ENCODE data around the gene WDR31.
A peak's percentile ranks its signal among the peaks of the same experiment; 100 is the strongest.

WDR31 gene

DNA sequence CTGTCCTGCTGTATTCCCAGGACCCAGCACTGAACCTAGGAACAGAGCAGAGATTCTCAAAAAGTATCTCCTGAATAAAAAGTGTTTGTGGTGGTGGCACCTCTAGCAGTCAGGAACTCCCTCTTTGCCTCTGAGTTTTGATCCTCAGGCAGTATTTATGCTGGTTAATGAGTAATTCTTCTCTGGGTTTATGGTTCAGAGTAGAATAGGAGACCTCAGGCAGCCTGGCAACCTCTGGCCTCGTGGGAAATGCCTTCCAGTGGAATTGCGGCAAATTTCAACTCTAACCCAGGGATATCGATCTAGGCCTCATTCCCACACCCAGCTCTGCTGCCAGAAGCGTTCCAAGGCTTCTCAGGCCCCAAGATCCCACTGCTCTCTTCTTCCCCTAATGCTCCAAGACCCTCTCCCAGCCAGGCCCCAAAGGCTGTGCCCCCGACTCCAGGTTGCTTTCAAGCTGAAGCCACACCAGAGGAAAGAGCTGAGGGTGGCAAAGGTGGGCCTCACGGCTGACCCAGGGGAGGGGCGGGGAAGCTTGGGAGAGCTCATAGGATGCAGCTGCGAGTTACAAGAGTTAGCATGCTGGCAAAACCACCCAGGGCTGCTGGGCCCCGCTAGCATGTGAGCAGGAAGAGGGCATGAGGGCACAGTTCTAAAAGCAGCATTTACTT lies 47.6 kb upstream of the WDR31 start:
- POLR2A ChIA-PET, result interaction anchor here (0.6 to 1.0 kb wide), 2 partner anchors 11 kb away, joined by 3 to 4 read pairs; partner anchors contain the start of gene HDHD3
- Histone ChIP-seq H3K4me3 (ENCODE audit: low read depth, low read length) (no peak overlapping the region), H3K9me3 (ENCODE audit: control insufficient read depth, insufficient read depth, low read depth, low read length) (no peaks in the 10 kb centered on the region), H3K4me1 (ENCODE audit: control insufficient read depth, insufficient read depth, low read length) (no peaks in the 10 kb centered on the region), H3K27ac (ENCODE audit: extremely low read depth, low read depth, low read length) (no peak overlapping the region), H3K36me3 (ENCODE audit: control insufficient read depth in 2 of 2, insufficient read depth in 1 of 2, low read length in 2 of 2) (peaks cover 0 to 63% of the 10 kb centered on the region in 2 experiments; a peak in 1 of 3 replicates)
- CTCF ChIA-PET, result interaction anchor here (0.7 to 2.1 kb wide), 2 partner anchors 13 to 267 kb away, joined by 3 to 13 read pairs; partner anchors contain the start of gene ALAD
- TF ChIP-seq ZNF544 (tag by site-specific recombination; IDR thresholded peaks at IDR 0.05) (no peak), HOXD13 (CRISPR knock-in tag; IDR thresholded peaks at IDR 0.05; ENCODE audit: borderline replicate concordance) (no peak), GLI2 (tag by site-specific recombination; IDR thresholded peaks at IDR 0.05; ENCODE audit: borderline replicate concordance, low read depth) (no peak), ZNF2 (tag by site-specific recombination; IDR thresholded peaks at IDR 0.05) (no peak), ZNF140 (tag by site-specific recombination; IDR thresholded peaks at IDR 0.05) (no peak), SCRT1 (tag by site-specific recombination; IDR thresholded peaks at IDR 0.05; ENCODE audit: borderline replicate concordance) (no peak)
- TF ChIP-seq, protein P1, sequence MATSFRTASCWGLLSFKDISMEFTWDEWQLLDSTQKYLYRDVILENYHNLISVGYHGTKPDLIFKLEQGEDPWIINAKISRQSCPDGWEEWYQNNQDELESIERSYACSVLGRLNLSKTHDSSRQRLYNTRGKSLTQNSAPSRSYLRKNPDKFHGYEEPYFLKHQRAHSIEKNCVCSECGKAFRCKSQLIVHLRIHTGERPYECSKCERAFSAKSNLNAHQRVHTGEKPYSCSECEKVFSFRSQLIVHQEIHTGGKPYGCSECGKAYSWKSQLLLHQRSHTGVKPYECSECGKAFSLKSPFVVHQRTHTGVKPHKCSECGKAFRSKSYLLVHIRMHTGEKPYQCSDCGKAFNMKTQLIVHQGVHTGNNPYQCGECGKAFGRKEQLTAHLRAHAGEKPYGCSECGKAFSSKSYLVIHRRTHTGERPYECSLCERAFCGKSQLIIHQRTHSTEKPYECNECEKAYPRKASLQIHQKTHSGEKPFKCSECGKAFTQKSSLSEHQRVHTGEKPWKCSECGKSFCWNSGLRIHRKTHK (tag by site-specific recombination; IDR thresholded peaks at IDR 0.05), result no peak
- TF ChIP-seq, protein P2, sequence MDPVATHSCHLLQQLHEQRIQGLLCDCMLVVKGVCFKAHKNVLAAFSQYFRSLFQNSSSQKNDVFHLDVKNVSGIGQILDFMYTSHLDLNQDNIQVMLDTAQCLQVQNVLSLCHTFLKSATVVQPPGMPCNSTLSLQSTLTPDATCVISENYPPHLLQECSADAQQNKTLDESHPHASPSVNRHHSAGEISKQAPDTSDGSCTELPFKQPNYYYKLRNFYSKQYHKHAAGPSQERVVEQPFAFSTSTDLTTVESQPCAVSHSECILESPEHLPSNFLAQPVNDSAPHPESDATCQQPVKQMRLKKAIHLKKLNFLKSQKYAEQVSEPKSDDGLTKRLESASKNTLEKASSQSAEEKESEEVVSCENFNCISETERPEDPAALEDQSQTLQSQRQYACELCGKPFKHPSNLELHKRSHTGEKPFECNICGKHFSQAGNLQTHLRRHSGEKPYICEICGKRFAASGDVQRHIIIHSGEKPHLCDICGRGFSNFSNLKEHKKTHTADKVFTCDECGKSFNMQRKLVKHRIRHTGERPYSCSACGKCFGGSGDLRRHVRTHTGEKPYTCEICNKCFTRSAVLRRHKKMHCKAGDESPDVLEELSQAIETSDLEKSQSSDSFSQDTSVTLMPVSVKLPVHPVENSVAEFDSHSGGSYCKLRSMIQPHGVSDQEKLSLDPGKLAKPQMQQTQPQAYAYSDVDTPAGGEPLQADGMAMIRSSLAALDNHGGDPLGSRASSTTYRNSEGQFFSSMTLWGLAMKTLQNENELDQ (tag by site-specific recombination; IDR thresholded peaks at IDR 0.05; ENCODE audit: low read depth), result no peak

DNA sequence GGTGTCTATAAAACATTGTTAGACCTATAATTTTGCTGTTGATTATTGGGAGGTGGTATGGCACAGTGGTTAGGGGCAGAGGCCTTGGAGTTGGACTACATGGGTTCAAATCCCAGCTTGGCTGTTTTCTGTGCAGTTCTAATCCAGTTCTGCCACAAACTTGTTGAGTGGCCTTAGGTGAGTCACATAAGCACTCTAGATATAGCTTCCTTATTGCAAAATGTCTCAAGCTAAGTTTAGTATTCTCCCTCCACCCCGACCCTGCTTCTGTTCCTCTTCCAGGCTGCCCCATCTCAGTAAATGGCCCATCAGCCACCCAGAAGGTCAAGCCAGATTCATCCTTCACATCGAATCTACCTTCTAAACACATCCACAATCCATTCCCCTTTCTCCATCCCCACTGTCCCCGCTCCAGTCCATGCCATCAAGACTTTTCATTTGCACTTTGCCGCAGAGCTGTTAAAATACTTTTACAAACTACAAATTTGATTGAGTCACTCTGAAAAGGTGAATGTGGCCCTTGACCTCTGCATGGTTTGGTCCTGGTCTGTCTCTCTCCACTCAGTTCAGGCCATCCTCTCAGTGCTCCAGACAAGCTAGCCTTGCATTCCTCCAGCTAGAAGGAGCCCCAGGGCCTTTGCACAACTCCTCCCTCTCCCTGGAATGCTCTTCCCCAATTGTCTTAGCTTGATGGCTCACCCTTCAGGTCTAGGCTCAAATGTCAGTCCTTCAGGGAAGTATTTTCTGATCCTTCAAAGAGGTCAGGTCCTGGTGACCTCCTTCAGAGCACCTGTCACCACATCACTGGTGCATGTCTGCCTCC lies 46.7 kb upstream of the WDR31 start:
- no peaks in the 10 kb centered on the region for H3K4me1 ChIP-seq (ENCODE audit: control insufficient read depth, insufficient read depth, low read length)
- H3K9me3 ChIP-seq (ENCODE audit: control insufficient read depth, insufficient read depth, low read depth, low read length), result no peaks in the 10 kb centered on the region
- CTCF ChIA-PET, result interaction anchor here (0.7 to 2.1 kb wide), 2 partner anchors 14 to 268 kb away, joined by 3 to 13 read pairs; partner anchors contain the start of gene ALAD
- TF ChIP-seq, protein P3, sequence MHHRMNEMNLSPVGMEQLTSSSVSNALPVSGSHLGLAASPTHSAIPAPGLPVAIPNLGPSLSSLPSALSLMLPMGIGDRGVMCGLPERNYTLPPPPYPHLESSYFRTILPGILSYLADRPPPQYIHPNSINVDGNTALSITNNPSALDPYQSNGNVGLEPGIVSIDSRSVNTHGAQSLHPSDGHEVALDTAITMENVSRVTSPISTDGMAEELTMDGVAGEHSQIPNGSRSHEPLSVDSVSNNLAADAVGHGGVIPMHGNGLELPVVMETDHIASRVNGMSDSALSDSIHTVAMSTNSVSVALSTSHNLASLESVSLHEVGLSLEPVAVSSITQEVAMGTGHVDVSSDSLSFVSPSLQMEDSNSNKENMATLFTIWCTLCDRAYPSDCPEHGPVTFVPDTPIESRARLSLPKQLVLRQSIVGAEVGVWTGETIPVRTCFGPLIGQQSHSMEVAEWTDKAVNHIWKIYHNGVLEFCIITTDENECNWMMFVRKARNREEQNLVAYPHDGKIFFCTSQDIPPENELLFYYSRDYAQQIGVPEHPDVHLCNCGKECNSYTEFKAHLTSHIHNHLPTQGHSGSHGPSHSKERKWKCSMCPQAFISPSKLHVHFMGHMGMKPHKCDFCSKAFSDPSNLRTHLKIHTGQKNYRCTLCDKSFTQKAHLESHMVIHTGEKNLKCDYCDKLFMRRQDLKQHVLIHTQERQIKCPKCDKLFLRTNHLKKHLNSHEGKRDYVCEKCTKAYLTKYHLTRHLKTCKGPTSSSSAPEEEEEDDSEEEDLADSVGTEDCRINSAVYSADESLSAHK (tag by site-specific recombination; IDR thresholded peaks at IDR 0.05), result no peak
- TF ChIP-seq, protein P4, sequence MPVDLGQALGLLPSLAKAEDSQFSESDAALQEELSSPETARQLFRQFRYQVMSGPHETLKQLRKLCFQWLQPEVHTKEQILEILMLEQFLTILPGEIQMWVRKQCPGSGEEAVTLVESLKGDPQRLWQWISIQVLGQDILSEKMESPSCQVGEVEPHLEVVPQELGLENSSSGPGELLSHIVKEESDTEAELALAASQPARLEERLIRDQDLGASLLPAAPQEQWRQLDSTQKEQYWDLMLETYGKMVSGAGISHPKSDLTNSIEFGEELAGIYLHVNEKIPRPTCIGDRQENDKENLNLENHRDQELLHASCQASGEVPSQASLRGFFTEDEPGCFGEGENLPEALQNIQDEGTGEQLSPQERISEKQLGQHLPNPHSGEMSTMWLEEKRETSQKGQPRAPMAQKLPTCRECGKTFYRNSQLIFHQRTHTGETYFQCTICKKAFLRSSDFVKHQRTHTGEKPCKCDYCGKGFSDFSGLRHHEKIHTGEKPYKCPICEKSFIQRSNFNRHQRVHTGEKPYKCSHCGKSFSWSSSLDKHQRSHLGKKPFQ (tag by site-specific recombination; IDR thresholded peaks at IDR 0.05), result no peak
- TF ChIP-seq, protein P5, sequence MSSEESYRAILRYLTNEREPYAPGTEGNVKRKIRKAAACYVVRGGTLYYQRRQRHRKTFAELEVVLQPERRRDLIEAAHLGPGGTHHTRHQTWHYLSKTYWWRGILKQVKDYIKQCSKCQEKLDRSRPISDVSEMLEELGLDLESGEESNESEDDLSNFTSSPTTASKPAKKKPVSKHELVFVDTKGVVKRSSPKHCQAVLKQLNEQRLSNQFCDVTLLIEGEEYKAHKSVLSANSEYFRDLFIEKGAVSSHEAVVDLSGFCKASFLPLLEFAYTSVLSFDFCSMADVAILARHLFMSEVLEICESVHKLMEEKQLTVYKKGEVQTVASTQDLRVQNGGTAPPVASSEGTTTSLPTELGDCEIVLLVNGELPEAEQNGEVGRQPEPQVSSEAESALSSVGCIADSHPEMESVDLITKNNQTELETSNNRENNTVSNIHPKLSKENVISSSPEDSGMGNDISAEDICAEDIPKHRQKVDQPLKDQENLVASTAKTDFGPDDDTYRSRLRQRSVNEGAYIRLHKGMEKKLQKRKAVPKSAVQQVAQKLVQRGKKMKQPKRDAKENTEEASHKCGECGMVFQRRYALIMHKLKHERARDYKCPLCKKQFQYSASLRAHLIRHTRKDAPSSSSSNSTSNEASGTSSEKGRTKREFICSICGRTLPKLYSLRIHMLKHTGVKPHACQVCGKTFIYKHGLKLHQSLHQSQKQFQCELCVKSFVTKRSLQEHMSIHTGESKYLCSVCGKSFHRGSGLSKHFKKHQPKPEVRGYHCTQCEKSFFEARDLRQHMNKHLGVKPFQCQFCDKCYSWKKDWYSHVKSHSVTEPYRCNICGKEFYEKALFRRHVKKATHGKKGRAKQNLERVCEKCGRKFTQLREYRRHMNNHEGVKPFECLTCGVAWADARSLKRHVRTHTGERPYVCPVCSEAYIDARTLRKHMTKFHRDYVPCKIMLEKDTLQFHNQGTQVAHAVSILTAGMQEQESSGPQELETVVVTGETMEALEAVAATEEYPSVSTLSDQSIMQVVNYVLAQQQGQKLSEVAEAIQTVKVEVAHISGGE (tag by site-specific recombination; conservative IDR thresholded peaks at IDR 0.05; ENCODE audit: low read depth), result no peak
- TF ChIP-seq ZNF623 (tag by site-specific recombination; IDR thresholded peaks at IDR 0.05) (peak; percentile 91), ZNF221 (tag by site-specific recombination; IDR thresholded peaks at IDR 0.05; ENCODE audit: borderline replicate concordance) (no peak)
- POLR2A ChIA-PET, result interaction anchor here (1.0 kb wide), 1 partner anchor 12 kb away, joined by 4 read pairs; no protein-coding TSS in a partner anchor
- H3K36me3 ChIP-seq (ENCODE audit: control insufficient read depth in 2 of 2, insufficient read depth in 1 of 2, low read length in 2 of 2), result peaks cover 0 to 55% of the 10 kb centered on the region in 2 experiments; a peak in 1 of 3 replicates
- no peak overlapping the region for H3K4me3 ChIP-seq (ENCODE audit: low read depth, low read length)
- no peak overlapping the region for H3K27ac ChIP-seq (ENCODE audit: extremely low read depth, low read depth, low read length)

Data from HEK293 (cell line).